HG02678 (cell line): ENCODE data around the gene SSX2IP.
"Not testable (repeated sequence)": the region's sequence is repeated elsewhere in the genome, so short reads cannot be mapped to it uniquely, and the experiment has no call there.

ENCODE experiments used
- ATAC-seq: cut with Tn5 transposase; IDR thresholded peaks from one replicate; pipeline ENCODE4 v1.9.1; 2021; ENCODE audit warnings: mild to moderate bottlenecking, moderate library complexity; ENCODE audit not compliant: unreplicated experiment

Gene SSX2IP

GRCh38 chr1:84682047-84682446, 8.2 kb downstream of the SSX2IP start:
- ATAC-seq: no peak

DNA sequence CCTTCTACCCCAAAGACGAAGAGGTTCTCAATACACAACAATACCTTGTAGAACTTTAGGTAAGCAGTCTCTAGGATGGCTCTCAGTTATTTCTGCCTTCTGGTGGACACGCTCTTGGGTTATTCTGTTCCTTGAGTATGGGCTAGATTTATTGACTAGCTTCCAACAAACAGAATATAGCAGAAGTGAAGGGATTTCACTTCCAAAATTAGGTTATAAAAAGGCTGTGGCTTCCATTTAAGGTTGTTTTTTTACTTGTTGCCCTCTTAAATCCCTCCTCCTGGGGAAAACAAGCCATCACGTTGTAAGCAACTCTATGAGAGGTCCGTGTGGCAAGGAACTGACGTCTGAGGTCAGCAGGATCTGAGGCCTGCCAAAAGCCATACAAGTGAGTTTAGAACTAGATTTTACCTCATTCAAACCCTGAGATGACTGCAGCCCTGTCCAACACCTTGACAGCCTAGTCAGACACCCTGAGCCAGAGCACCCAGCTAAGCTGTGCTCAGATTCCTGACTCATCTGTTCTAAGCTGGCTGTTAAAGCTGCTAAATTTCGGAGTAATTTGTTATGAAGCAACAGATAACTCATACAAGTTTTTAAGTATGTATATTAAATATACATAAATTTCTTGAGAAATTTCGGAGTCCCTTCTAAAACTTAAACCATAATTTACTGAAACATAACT, 12.7 kb downstream of the SSX2IP start:
- ATAC-seq: no peak

DNA sequence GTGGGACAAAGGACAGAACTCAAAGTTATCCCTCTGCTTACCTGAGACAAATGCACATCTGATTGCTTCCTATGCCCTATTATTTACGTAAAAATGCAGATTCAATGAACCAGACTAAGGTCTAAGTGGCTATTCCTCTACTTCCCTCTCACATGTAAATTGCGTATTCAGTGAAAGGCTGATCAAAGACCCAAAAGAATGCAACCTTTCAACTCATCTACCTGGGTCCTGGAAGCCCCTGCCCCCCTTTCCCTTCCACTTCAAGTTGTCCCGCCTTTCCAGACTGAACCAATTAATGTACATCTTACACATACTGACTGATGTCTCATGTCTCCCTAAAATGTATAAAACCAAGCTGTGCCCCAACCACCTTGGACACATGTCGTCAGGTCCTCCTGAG, 14.6 kb downstream of the SSX2IP start:
- ATAC-seq: no peak

DNA sequence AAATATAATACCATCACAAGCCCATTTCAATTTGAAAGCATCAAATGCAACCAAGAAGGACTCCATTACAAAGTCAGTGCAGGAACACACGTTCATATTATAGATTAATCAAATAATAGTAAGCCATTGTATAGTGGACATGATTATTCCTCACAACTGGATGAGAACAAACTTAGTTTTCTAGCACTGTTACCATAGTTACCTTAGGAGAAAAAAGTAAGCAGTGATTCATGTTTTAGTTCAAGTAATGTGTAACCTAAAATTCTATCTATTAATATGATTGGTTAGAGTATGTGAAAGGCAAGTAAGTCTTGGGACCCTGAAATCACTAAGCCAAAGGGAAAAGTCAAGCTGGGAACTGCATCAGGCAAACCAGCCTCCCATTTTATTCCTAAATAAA, 15.2 kb downstream of the SSX2IP start:
- no peak for ATAC-seq

- ATAC-seq: no peak
Measured at GRCh38 chr1:84674705-84675104, 15.6 kb downstream of the SSX2IP start.

DNA sequence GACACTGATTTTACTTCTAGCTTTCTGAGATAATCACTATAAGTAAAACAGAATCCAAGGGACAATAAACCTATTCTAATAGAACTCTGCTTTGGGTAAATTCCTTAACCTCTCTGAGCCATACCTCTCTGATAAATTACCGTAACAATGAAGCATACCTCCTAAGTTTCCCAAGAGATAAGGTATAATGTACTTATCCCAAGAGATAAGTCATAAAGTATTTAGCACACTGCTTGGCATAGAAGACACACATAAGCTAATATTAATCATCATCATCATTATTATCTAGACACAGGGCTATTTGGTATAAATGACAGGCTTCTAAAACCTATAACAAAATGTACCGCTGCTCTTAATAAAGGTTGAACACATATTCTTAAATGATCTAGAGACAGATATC, 16.2 kb downstream of the SSX2IP start:
- ATAC-seq: no peak

DNA sequence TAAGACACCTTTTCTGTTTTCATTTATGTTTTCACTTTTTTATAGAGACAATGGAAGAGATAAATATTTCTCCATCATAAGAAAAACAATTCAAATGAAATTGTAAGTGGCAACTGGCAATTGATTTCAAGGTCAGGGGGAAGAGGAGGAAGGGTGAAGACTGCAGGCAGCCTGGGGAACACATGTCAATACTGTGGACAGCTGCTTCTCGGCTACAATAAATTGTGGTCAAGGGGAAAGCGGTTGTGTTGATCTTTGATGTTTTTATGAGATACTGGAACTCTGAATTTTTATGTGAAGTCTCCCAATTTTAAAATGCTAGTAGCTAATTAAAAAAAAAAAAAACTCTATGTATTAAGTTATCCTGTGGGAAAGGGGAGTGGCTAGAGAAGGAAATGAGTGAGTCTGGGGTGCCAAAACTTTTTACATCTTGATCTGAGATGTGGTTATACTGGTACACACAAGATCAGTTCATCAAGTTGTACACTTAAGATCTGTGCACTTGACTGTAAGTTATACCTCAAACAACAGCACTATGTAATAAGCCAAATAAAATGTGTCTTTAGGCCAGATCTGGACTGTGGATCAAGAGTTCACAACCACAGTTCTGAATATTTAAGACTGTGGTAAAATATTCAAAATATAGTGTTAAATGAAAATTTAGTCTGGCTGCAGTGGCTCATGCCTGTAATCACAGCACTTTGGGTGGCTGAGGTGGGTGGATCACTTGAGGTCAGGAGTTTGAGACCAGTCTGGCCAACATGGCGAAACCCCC, 18.0 kb downstream of the SSX2IP start:
- no peak for ATAC-seq

DNA sequence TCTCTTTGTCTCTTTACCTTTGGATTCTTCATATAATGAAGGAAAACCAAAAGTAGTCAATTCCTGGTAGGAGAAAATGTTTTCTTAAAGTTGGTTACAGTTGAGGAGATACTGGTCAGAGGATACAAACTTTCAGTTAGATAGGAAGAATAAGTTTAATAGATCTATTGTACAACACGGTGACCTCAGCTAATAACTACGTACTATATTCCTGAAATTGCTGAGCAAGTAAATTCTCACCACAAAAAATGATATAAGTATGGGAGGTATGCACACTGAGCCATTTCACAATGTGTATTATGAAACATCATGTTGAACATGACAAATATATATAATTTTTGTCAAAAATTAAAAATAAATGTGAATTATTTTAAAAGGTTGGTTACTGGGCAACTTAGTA, 20.4 kb downstream of the SSX2IP start:
- ATAC-seq: no peak

GRCh38 chr1:84668185-84668584, 22.1 kb downstream of the SSX2IP start:
- ATAC-seq: no peak

GRCh38 chr1:84665703-84666317, 24.5 kb downstream of the SSX2IP start:
- no peak for ATAC-seq

- no peak for ATAC-seq
Measured at GRCh38 chr1:84653130-84653677, 37.1 kb downstream of the SSX2IP start.

DNA sequence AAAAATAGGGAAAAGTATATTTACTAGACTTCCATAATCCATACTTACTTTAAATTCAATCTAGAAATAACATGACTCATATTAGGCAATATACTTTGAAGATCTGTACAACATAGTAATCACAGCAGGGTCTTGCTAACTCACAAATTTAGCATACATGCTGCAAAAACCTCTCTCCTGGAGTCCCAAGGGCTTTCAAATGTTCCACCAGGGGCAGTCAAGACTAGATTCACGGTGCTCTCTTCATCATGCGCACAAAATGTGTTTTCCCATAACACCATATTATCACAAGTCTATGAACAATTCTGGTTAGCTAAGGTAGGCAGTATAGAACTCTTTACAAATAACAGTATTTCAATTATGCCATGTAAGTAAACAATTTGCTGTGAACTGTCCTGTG, 45.8 kb downstream of the SSX2IP start:
- no peak for ATAC-seq

DNA sequence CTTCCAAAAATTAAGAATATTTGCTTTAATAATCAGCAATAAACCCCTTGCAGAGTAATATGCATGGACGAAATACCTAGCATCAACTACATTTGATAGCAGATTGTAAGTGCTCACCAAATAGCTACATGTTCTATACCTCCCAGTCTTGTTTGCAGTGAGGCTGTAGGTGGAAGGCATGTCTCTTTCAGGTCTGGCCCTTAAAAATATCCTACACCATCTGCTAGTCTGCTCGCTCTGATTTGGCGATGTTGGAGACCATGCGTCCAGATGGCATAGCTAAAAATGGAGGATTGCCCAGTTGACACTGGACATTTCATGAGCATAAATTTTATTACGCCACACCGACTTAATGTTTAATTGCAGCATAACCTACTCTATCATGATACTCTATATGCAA, 47.1 kb downstream of the SSX2IP start:
- no peak for ATAC-seq

DNA sequence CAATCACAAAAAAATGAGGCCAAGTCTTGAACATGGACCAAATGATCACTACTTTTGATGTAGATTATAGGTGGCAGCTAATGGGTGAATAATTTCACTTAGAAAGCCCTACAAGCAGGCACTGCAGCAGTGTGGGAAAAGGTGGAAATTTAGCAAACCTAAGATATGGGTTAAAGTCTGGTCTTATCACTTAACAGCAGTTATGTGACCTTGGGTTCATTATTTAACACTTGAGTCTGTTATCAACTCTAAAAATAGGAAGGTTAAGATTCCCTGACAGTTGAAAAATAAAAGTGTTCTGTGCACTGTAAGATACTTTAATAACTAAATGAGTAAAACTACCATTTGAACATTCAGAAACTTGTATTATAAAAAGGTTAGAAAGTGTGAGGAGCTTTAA, 47.5 kb downstream of the SSX2IP start:
- ATAC-seq: no peak

DNA sequence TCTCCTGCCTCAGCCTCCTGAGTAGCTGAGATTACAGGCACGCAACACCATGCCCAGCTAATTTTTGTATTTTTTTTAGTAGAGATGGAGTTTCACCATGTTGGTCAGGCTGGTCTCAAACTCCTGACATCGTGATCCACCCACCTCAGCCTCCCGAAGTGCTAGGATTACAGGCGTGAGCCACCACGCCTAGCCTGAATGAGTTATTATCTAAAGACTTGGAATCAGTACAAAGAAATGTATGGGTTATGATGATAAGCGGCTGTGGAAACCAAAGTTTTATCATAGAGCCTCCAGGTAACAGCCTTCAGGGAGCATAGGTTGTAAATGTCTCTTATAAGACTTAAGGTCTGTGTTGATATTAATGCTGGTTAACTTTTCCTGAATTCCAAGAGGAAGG, 50.5 kb downstream of the SSX2IP start:
- ATAC-seq: not testable (repeated sequence)

DNA sequence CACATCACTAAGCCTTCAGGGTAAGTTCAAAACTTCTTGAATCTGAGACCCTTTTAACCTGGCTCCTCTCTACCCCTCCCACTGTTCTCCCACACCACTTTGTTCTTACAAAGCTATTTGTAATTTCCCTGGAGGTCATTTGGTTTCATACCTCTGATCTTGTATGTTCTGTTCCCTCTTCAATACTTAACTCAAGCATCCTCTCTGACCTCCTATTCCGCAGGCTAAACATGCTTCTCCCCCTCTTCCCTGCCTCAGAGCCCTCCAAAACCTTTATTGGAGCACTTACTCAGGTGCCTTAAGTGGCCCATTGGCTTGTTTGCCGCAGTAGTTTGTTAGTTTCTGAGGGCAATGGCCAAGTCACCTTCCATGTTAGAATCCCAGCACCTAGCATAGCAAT, 54.8 kb downstream of the SSX2IP start:
- no peak for ATAC-seq

DNA sequence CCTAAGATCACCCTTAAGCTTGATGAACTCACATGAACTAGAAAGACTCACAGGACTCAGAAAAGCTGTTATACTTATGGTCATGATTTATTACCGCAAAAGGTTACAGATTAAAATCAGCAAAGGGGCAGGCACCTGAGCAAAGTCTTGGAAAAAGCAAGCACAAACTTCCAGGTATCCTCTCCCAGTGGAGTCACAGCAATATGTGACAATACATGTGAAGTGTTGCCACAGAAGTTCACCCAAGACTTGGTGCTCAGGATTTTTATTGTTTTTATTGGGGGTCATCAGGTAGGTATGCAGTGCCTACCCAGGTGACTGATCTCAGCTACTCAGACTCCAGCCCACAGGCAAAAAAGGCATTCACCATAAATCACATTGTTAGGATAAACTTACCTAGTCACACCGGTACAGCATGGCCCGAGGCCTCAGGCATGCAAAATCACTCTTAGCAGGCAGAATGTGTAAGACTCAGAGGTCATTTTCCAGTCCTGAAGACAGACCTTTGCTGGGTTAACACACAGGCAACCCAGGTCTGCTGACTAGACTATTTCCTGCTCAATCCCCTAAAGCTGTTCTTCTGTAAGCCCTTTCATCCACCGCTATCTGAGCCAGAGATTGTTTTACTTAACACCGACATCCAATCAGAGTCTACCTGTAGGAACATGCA, 55.6 kb downstream of the SSX2IP start:
- ATAC-seq: no peak

- ATAC-seq: peak; percentile 71
Measured at GRCh38 chr1:84632673-84633434, 57.4 kb downstream of the SSX2IP start.

DNA sequence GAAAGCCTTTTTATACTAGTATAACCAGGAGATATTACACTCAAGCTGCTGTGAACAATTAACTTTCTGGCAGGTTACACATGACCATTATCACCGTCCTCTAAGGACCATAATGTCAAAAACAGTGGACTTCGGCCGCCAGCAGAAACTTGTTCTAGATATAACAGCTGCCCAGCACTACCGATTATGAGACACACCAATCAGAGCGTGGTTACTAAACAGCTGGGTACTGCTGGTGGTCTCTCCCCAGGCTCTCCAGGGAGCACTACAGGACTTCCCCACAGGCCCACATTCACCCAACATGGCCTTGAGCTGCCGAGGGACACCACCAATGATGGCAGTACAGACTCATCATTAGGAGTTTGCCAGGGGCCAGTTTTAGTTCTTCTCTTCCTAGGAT, 58.1 kb downstream of the SSX2IP start:
- no peak for ATAC-seq

DNA sequence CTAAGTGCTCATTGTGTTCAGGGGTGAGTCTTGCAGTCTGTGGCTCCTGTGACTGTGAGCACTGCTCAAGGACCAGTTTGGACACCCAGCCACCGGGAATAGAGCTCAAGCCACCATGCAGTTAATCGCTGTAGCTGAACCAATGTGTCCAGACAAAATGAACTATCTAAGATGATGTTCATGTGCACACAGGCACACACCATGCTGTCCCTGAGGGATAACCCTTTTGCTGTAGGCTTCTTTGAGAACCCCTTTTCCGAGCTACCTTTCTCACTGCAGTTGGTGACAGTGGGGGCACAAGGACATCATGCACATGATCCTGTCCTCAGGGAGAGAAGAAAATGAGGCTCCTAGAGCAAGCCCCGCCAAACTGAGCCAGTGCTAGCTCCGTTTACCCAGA, 65.4 kb downstream of the SSX2IP start:
- ATAC-seq: no peak

GRCh38 chr1:84621553-84621952, 68.7 kb downstream of the SSX2IP start:
- no peak for ATAC-seq
